DOHH2 (cell line): ENCODE measurements around the gene DBN1.

Experiments used
- CTCF ChIP-seq: fragments of 200-600 bp; sonication (generic); IDR thresholded peaks from one replicate; pipeline ENCODE4 v1.5.1; 2014; ENCODE audit warnings: antibody characterized with exemption, mild to moderate bottlenecking, low read depth, low read length; ENCODE audit not compliant: poor library complexity, severe bottlenecking
- EZH2phosphoT487 ChIP-seq: fragments of 200-600 bp; sonication (generic); IDR thresholded peaks from 2 replicates; pipeline ENCODE4 v1.6.1; 2017; ENCODE audit warnings: borderline replicate concordance, mild to moderate bottlenecking, antibody characterized with exemption, low read length, moderate library complexity, mixed read lengths

GRCh38 chr5:177520271-177520670, 46.8 kb upstream of the DBN1 start:
- no peak for TF ChIP-seq CTCF
- TF ChIP-seq EZH2phosphoT487: no peak
